H54 (cell line): ENCODE data around the gene CH25H.
"Not testable (repeated sequence)": the region's sequence is repeated elsewhere in the genome, so short reads cannot be mapped to it uniquely, and the experiment has no call there.

ENCODE experiments used
- DNase-seq: peaks from one replicate; pipeline ENCODE4 v3.0.0; 2011; ENCODE audit warnings: low spot score, mixed read lengths; ENCODE audit not compliant: insufficient read length
- FAIRE-seq: peaks from 3 replicates; lab custom pipeline; 2011; peaks lifted over from hg19 to GRCh38; lab: Jason Lieb, UNC
- POLR2A ChIP-seq: IDR thresholded peaks from 2 replicates; pipeline ENCODE4 v1.6.1; 2011; ENCODE audit warnings: low read depth, mild to moderate bottlenecking, low read length

The CH25H gene, protein sequence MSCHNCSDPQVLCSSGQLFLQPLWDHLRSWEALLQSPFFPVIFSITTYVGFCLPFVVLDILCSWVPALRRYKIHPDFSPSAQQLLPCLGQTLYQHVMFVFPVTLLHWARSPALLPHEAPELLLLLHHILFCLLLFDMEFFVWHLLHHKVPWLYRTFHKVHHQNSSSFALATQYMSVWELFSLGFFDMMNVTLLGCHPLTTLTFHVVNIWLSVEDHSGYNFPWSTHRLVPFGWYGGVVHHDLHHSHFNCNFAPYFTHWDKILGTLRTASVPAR

GRCh38 chr10:89207181-89207800, at the start of gene CH25H:
Gene CH25H (minus strand): TSS chr10:89207317. CDS start chr10:89207292, 25 bp downstream.
- FAIRE-seq (peak; percentile 55), DNase-seq (peak; percentile 61)
- TF ChIP-seq POLR2A = no peak

GRCh38 chr10:89256340-89256739, 49.2 kb upstream of the CH25H start:
- FAIRE-seq (no peak), DNase-seq (no peak)
- no peak for TF ChIP-seq POLR2A

- DNase-seq (no peak), FAIRE-seq (no peak)
- no peak for TF ChIP-seq POLR2A
Observed at GRCh38 chr10:89255793-89256192, 48.7 kb upstream of the CH25H start.

GRCh38 chr10:89255091-89255579, 48.0 kb upstream of the CH25H start:
- DNase-seq, FAIRE-seq: not testable (repeated sequence)

GRCh38 chr10:89252225-89252585, 45.1 kb upstream of the CH25H start:
- TF ChIP-seq POLR2A = no peak
- DNase-seq = no peak
- FAIRE-seq = no peak

- peak; percentile 76 for TF ChIP-seq POLR2A
- FAIRE-seq (peak; percentile 100), DNase-seq (peak; percentile 97)
Observed at GRCh38 chr10:89251409-89252224, 44.5 kb upstream of the CH25H start, which contains the start of gene LIPA. Gene LIPA (minus strand): TSS chr10:89251775. CDS start chr10:89247648, 4,127 bp downstream.

DNA sequence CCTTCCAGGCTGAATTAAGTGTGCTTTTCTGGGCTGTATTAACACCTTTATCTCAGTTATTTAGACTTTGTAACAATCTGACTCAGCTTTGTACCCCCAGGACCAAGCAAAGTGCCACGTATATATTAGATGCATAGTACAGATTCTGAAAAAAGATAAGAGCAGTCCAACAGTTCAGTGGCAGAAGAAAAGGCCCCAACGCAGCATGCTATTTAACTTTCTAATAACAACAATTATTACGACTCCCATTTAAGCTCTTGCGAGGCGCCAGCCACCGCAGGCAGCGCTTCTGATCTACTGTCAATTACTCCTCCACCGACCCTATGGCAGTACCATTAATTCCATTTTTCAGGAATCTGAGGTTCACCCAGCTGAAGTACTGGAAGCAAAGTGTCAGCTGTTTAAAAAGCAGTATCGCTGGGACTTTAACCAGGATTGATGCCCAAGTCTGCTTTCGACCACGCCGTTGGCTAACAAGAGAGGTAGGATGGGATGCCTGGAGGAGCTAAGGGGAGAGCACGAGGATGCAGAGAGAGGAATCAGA, 43.8 kb upstream of the CH25H start:
- DNase-seq = no peak
- no peak for TF ChIP-seq POLR2A
- FAIRE-seq = peak; percentile 69

DNA sequence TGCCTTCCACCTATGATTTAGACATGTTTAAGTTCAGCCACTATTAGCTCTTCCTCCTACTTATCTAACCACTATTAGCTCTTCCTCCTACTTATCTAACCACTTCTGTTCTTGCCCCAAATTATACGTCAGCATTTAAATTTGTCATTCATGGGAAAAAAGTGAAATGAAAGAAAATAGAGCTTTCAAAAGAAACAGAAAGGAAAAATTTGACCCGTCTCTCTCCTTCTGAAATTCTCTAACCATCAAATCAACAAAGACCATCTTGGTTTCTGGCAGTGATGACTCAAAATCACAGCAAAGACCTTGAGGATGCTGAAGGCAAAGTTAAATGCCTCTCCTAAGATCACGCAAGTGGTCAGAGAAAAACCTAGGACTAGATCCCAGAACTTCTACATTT, 41.9 kb upstream of the CH25H start:
- no peak for TF ChIP-seq POLR2A
- FAIRE-seq (peak; percentile 38), DNase-seq (no peak)

DNA sequence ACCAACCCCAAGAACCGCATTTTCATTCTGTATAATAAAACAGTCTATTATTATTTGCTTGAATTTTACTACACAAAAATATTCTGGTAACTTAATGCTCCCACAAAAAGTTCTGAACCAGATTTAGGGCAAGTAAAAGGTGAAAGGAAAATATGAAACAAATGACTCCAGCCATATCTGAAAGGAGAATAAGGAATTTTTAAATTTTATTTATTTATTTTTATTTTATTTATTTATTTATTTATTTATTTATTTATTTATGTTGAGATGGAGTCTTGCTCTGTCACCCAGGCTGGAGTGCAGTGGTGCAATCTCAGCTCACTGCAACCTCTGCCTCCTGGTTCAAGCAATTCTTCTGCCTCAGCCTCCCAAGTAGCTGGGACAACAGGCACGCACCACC, 40.5 kb upstream of the CH25H start:
- DNase-seq, FAIRE-seq: not testable (repeated sequence)

DNA sequence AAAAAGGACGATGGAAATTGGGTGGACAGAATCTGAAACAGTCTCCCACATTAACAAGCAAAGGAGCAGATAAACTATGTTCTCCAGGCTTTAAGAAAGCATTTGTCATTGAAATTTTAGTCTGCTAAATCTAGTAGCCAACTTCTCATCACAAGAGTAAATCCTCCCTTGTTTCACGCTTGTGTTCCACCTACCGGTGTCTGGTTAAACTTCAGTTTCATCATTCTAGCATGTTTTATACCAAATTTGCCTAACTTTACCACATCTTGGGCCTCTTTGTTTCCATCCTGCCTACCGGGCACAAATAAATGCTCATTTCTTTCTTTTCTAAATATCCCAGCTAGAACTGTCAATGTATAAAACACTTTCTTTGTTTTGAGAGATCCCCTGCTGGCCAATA, 38.7 kb upstream of the CH25H start:
- FAIRE-seq (peak; percentile 71), DNase-seq (no peak)
- no peak for TF ChIP-seq POLR2A

- TF ChIP-seq POLR2A = no peak
- FAIRE-seq = no peak
- DNase-seq = no peak
Observed at GRCh38 chr10:89242840-89243568, 35.9 kb upstream of the CH25H start.

- DNase-seq (no peak), FAIRE-seq (peak; percentile 33)
- no peak for TF ChIP-seq POLR2A
Observed at GRCh38 chr10:89242345-89242684, 35.2 kb upstream of the CH25H start.
